HCT116 (cell line): Measurements from ENCODE around the gene TUT7.

Experiments used
- CBX3 ChIP-seq: IDR thresholded peaks from 2 replicates; pipeline ENCODE4 v1.6.1; 2012; ENCODE audit warnings: low read depth
- EZH2 ChIP-seq: fragments of 200-600 bp; sonication (generic); IDR thresholded peaks from 2 replicates; pipeline ENCODE4 v1.6.1; 2017; ENCODE audit warnings: antibody characterized with exemption, mixed run types
- POLR2A ChIP-seq: IDR thresholded peaks from 2 replicates; pipeline ENCODE4 v1.7.0; 2011; ENCODE audit warnings: borderline replicate concordance; ENCODE audit not compliant: insufficient read depth, insufficient read length; ENCODE audit errors: extremely low read depth
- TF ChIP-seq, protein P1 (sequence below), 3 experiments: fragments of 200-600 bp in 1 of 3; sonication (generic) in 1 of 3; IDR thresholded peaks in 2 of 3; conservative IDR thresholded peaks in 1 of 3; 2 replicates each; pipeline ENCODE4 v1.5.1; 2012 to 2017; ENCODE audit warnings: low read depth in 2 of 3, low read length in 2 of 3, antibody characterized with exemption in 1 of 3, borderline replicate concordance in 1 of 3, control low read depth in 1 of 3, mild to moderate bottlenecking in 1 of 3, mixed read lengths in 1 of 3, mixed run types in 1 of 3, moderate library complexity in 1 of 3; ENCODE audit not compliant: insufficient read depth in 1 of 3

DNA sequence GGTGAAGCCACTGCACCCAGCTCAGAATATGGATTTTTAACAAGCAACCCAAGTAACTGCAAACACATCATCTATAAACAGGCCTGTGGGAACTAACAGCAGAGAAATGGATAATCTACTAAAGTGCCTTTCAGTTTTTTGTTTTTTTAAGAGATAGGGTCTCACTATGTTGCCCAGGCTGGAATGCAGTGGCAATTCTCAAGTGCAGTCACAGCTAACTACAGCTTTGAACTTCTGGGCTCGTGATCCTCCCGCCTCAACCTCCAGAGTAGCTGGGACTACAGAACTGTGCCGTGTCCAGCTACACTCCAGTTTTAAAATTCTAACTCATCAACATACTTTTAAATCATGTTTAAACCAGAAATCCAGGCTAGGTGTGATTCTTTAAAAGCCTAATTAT, 11.9 kb downstream of the TUT7 start:
- TF ChIP-seq CBX3 (no peak), POLR2A (no peak), EZH2 (no peak)
- TF ChIP-seq, protein P1, sequence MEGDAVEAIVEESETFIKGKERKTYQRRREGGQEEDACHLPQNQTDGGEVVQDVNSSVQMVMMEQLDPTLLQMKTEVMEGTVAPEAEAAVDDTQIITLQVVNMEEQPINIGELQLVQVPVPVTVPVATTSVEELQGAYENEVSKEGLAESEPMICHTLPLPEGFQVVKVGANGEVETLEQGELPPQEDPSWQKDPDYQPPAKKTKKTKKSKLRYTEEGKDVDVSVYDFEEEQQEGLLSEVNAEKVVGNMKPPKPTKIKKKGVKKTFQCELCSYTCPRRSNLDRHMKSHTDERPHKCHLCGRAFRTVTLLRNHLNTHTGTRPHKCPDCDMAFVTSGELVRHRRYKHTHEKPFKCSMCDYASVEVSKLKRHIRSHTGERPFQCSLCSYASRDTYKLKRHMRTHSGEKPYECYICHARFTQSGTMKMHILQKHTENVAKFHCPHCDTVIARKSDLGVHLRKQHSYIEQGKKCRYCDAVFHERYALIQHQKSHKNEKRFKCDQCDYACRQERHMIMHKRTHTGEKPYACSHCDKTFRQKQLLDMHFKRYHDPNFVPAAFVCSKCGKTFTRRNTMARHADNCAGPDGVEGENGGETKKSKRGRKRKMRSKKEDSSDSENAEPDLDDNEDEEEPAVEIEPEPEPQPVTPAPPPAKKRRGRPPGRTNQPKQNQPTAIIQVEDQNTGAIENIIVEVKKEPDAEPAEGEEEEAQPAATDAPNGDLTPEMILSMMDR (IDR thresholded peaks at IDR 0.05 in 2 of 3, conservative IDR thresholded peaks at IDR 0.05 in 1 of 3; ENCODE audit: borderline replicate concordance in 1 of 3, insufficient read depth in 1 of 3, low read depth in 2 of 3, low read length in 2 of 3): no peak
